IMR-90 (cell line): Measurements from ENCODE around the gene ARMCX5. TPM values are rescaled to one million over a fixed set of nuclear protein-coding genes. Genes with fewer than 3 reads are reported as not detected.

Experiments used
- ATAC-seq: fragments of 200-7000 bp; cut with Tn5 transposase; 2 replicates; pipeline ENCODE4 v1.9.1; 2020; ENCODE audit warnings: low read depth, mild to moderate bottlenecking, moderate library complexity
- BruUV-seq: library from RNA; stranded (reverse); fragments of 400-500 nt; replicated peaks from 2 replicates; lab custom pipeline; 2021; lab: Mats Ljungman, UMichigan
- CTCF ChIA-PET: fragments of 300-600 bp; formaldehyde crosslinking; extraction: SDS; loops from one replicate; lab custom pipeline; 2021; ENCODE audit warnings: antibody characterized with exemption; lab: Yijun Ruan, JAX
- POLR2A ChIA-PET: fragments of 300-600 bp; sonication (Branson Sonifier 250); formaldehyde crosslinking; loops from one replicate; lab custom pipeline; 2022; ENCODE audit warnings: antibody characterized with exemption; ENCODE audit not compliant: unreplicated experiment; lab: Charles Lee
- DNase-seq: peaks from one replicate; pipeline ENCODE4 v3.0.0; 2013
- H2AFZ ChIP-seq: replicated peaks from 2 replicates; pipeline ENCODE3; 2013; ENCODE audit warnings: low read length, mild to moderate bottlenecking; ENCODE audit not compliant: poor library complexity
- H2AK5ac ChIP-seq: 2 replicates; pipeline ENCODE4 v1.6.1; 2013; ENCODE audit warnings: low read depth, low read length, inconsistent platforms
- H2AK9ac ChIP-seq: replicated peaks from 2 replicates; pipeline ENCODE3; 2013; ENCODE audit warnings: mild to moderate bottlenecking, low read depth, low read length, moderate library complexity; ENCODE audit not compliant: poor library complexity
- H2BK120ac ChIP-seq: 2 replicates; pipeline ENCODE4 v1.6.1; 2013; ENCODE audit warnings: low read depth, low read length, inconsistent platforms
- H2BK15ac ChIP-seq: 3 replicates; pipeline ENCODE4 v1.6.1; 2013; ENCODE audit warnings: low read depth, low read length, inconsistent platforms
- H2BK20ac ChIP-seq: 2 replicates; pipeline ENCODE4 v1.6.1; 2013; ENCODE audit warnings: low read depth, mild to moderate bottlenecking, inconsistent platforms, low read length, moderate library complexity
- H2BK5ac ChIP-seq: 2 replicates; pipeline ENCODE4 v1.6.1; 2013; ENCODE audit warnings: mild to moderate bottlenecking, low read depth, low read length, inconsistent platforms; ENCODE audit not compliant: poor library complexity, severe bottlenecking
- H3K14ac ChIP-seq: replicated peaks from 2 replicates; pipeline ENCODE4 v1.6.1; 2013; ENCODE audit warnings: low read depth, low read length, inconsistent platforms
- H3K18ac ChIP-seq: 2 replicates; pipeline ENCODE4 v1.6.1; 2013; ENCODE audit warnings: low read depth, low read length, control low read depth
- H3K23ac ChIP-seq: 2 replicates; pipeline ENCODE4 v1.6.1; 2013; ENCODE audit warnings: low read depth, low read length, inconsistent platforms
- H3K27ac ChIP-seq: 2 replicates; pipeline ENCODE4 v1.5.1; 2013; ENCODE audit warnings: mild to moderate bottlenecking, control low read depth, low read length; ENCODE audit not compliant: insufficient read depth
- H3K27me3 ChIP-seq: 2 replicates; pipeline ENCODE4 v1.6.1; 2013; ENCODE audit warnings: low read length; ENCODE audit not compliant: control insufficient read depth, insufficient read depth
- H3K36me3 ChIP-seq: 2 replicates; pipeline ENCODE4 v1.6.1; 2013; ENCODE audit warnings: low read length, mixed read lengths; ENCODE audit not compliant: control insufficient read depth, insufficient read depth
- H3K4ac ChIP-seq: 2 replicates; pipeline ENCODE4 v1.6.1; 2013; ENCODE audit warnings: low read depth, low read length, inconsistent platforms
- H3K4me1 ChIP-seq: 2 replicates; pipeline ENCODE4 v1.6.1; 2013; ENCODE audit warnings: low read length, mixed read lengths; ENCODE audit not compliant: control insufficient read depth, insufficient read depth
- H3K4me2 ChIP-seq: 2 replicates; pipeline ENCODE4 v1.6.1; 2013; ENCODE audit warnings: low read depth, mild to moderate bottlenecking, control low read depth, low read length, moderate library complexity
- H3K4me3 ChIP-seq: 2 replicates; pipeline ENCODE4 v1.5.1; 2013; ENCODE audit warnings: low read depth, mild to moderate bottlenecking, control low read depth, low read length, moderate library complexity; ENCODE audit not compliant: insufficient read depth
- H3K56ac ChIP-seq: 2 replicates; pipeline ENCODE4 v1.6.1; 2013; ENCODE audit warnings: low read length, inconsistent platforms; ENCODE audit not compliant: insufficient read depth; ENCODE audit errors: extremely low read depth
- H3K79me1 ChIP-seq, 2 experiments: 2 replicates each; pipeline ENCODE4 v1.6.1; 2013; ENCODE audit warnings: low read length in 2 of 2, inconsistent platforms in 1 of 2, low read depth in 1 of 2
- H3K9ac ChIP-seq: 2 replicates; pipeline ENCODE4 v1.6.1; 2013; ENCODE audit warnings: low read depth, low read length, control low read depth
- H3K9me1 ChIP-seq: 2 replicates; pipeline ENCODE4 v1.6.1; 2013; ENCODE audit warnings: low read length, inconsistent platforms; ENCODE audit not compliant: insufficient read depth
- H3K9me3 ChIP-seq: 2 replicates; pipeline ENCODE4 v1.6.1; 2013; ENCODE audit warnings: low read length; ENCODE audit not compliant: control insufficient read depth, insufficient read depth
- H4K20me1 ChIP-seq: 2 replicates; pipeline ENCODE4 v1.6.1; 2013; ENCODE audit warnings: low read length, inconsistent platforms; ENCODE audit not compliant: insufficient read depth
- H4K5ac ChIP-seq: 2 replicates; pipeline ENCODE4 v1.6.1; 2013; ENCODE audit warnings: mild to moderate bottlenecking, low read depth, low read length, control low read depth
- H4K8ac ChIP-seq, 2 experiments: 2 replicates each; pipeline ENCODE4 v1.6.1; 2013; ENCODE audit warnings: low read depth in 2 of 2, low read length in 2 of 2, control low read depth in 1 of 2, inconsistent platforms in 1 of 2
- H4K91ac ChIP-seq: 2 replicates; pipeline ENCODE4 v1.6.1; 2013; ENCODE audit warnings: low read depth, low read length, inconsistent platforms; ENCODE audit not compliant: insufficient read depth
- BHLHE40 ChIP-seq: fragments of 150-350 bp; IDR thresholded peaks from 2 replicates; pipeline ENCODE4 v1.6.1; 2016; ENCODE audit warnings: mild to moderate bottlenecking, low read depth, low read length
- CHD1 ChIP-seq: IDR thresholded peaks from 2 replicates; pipeline ENCODE4 v1.6.1; 2012; ENCODE audit warnings: low read depth, low read length, improper control_type of control experiment
- ELK1 ChIP-seq: fragments of 150-350 bp; IDR thresholded peaks from 2 replicates; pipeline ENCODE4 v1.6.1; 2016; ENCODE audit warnings: low read depth, mild to moderate bottlenecking, low read length, moderate library complexity, borderline replicate concordance
- FOS ChIP-seq: fragments of 150-350 bp; IDR thresholded peaks from 2 replicates; pipeline ENCODE4 v1.6.1; 2016; ENCODE audit warnings: low read depth, low read length
- MAFK ChIP-seq: IDR thresholded peaks from 2 replicates; pipeline ENCODE4 v1.6.1; 2012; ENCODE audit warnings: low read depth, low read length, improper control_type of control experiment
- MXI1 ChIP-seq: IDR thresholded peaks from 2 replicates; pipeline ENCODE4 v1.6.1; 2012; ENCODE audit warnings: low read depth, mild to moderate bottlenecking, low read length, moderate library complexity, borderline replicate concordance
- NFE2L2 ChIP-seq: fragments of 150-350 bp; IDR thresholded peaks from 2 replicates; pipeline ENCODE4 v1.6.1; 2016; ENCODE audit warnings: low read depth, mild to moderate bottlenecking, low read length
- RFX5 ChIP-seq: IDR thresholded peaks from 2 replicates; pipeline ENCODE4 v1.8.0; 2012; ENCODE audit warnings: low read depth, mild to moderate bottlenecking, low read length, moderate library complexity
- USF2 ChIP-seq: fragments of 150-350 bp; IDR thresholded peaks from 2 replicates; pipeline ENCODE4 v1.6.1; 2017; ENCODE audit warnings: mild to moderate bottlenecking, antibody characterized with exemption, low read length, low read depth
- WGBS, 2 experiments: methylation state at CpG; one replicate each; pipeline versions ENCODE4 v1.1.5 to v1.1.7; 2013; ENCODE audit warnings: missing lambda C conversion rate in 2 of 2; ENCODE audit not compliant: insufficient read length in 1 of 2; ENCODE audit errors: extremely low coverage in 2 of 2; 5-methylcytosine and 5-hydroxymethylcytosine counted together
- dilution Hi-C: fragments of 300-500 bp; cut with HindIII; formaldehyde crosslinking; loops from one replicate; pipeline ENCODE4 v1.14.3; 2018; ENCODE audit warnings: low sequenced_read_pairs; ENCODE audit not compliant: unreplicated experiment
- in situ Hi-C: fragments of 300-500 bp; cut with MboI; formaldehyde crosslinking; loops from 3 replicates; pipeline ENCODE4 v1.14.3; 2019; ENCODE audit warnings: low sequenced_read_pairs, inconsistent platforms, mixed read lengths
- intact Hi-C: fragments of 100-400 bp; cut with micrococcal nuclease; formaldehyde crosslinking; loops from 2 replicates; pipeline ENCODE4 v1.10.0; 2022
- polyA plus RNA-seq, 3 experiments: library from polyadenylated mRNA; depleted of rRNA; stranded (reverse); fragments of >200 nt; gene quantifications; 2 replicates each; pipeline ENCODE4 v1.2.3, GENCODE V29; 2012; ENCODE audit warnings: low replicate concordance in 1 of 3
- total RNA-seq: library from RNA; depleted of rRNA; stranded (reverse); fragments of >200 nt; gene quantifications from 2 replicates; pipeline ENCODE4 v1.2.3, GENCODE V29; 2012

Gene ARMCX5
- total and polyA plus RNA-seq, 2 of the 4 experiments (the other 2 are of a cell fraction): 12.2 to 24.9 TPM

- no CpG with 5 or more reads among the region's 4 CpGs for WGBS, 2 experiments
- CTCF ChIA-PET: no interaction called here
- in situ Hi-C loops (no loop called here), intact Hi-C loops (no loop called here), dilution Hi-C loops (no loop called here)
- Histone ChIP-seq H2AK5ac (no peak overlapping the region), H3K9me1 (no peaks in the 10 kb centered on the region), H4K91ac (no peak overlapping the region), H3K27ac (no peak overlapping the region), H3K23ac (no peak overlapping the region), H3K27me3 (no peaks in the 10 kb centered on the region), H2BK5ac (no peak overlapping the region), H3K18ac (no peak overlapping the region), H3K4me2 (no peak overlapping the region), H2BK120ac (no peak overlapping the region), H3K79me1 (peaks cover 0 to 2% of the 10 kb centered on the region in 2 experiments; a peak in 1 of 4 replicates), H3K9ac (no peak overlapping the region), H2AK9ac (no peak overlapping the region), H3K4me3 (no peak overlapping the region), H4K20me1 (no peaks in the 10 kb centered on the region), H3K14ac (no peak overlapping the region), H3K4me1 (no peaks in the 10 kb centered on the region), H3K4ac (no peak overlapping the region), H2BK20ac (no peak overlapping the region), H3K56ac (no peak overlapping the region), H3K9me3 (no peaks in the 10 kb centered on the region), H4K5ac (no peak overlapping the region), H3K36me3 (peaks cover 2% of the 10 kb centered on the region; the same call in 1 of the 2 replicates), H2AFZ (no peak overlapping the region), H4K8ac (no peak overlapping the region), H2BK15ac (no peak overlapping the region)
- POLR2A ChIA-PET: no interaction called here
- BruUV-seq: no TSS peak
- TF ChIP-seq BHLHE40 (no peak), MXI1 (no peak), USF2 (no peak), MAFK (no peak), FOS (no peak), NFE2L2 (no peak), RFX5 (no peak), CHD1 (no peak), ELK1 (no peak)
- ATAC-seq (no peak), DNase-seq (no peak)
Measured at GRCh38 chrX:102610905-102611304, 11.6 kb downstream of the ARMCX5 start.
